ENCODE data around the gene SERTAD1.

Gene SERTAD1

GRCh38 chr19:40378509-40378908 lies 47.3 kb downstream of the SERTAD1 start:
- DNase-seq (ENCODE audit: low read depth in 2 of 2) = no peak

DNA sequence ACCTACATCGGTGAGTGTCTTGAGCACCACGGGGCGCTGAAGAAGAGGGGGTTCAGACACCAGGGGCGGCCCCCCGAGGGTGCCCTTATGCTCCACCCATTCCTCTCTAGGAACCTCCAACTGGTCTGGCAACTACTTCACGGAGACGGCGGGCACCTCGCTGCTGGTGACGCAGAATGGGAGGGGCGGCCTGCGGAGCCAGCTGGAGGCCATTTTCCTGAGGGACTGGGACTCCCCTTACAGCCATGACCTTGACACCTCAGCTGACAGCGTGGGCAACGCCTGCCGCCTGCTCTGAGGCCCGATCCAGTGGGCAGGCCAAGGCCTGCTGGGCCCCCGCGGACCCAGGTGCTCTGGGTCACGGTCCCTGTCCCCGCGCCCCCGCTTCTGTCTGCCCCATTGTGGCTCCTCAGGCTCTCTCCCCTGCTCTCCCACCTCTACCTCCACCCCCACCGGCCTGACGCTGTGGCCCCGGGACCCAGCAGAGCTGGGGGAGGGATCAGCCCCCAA lies 47.9 kb downstream of the SERTAD1 start:
- no peak for DNase-seq (ENCODE audit: low read depth in 2 of 2)

- DNase-seq (ENCODE audit: low read depth in 2 of 2) = no peak
These were observed 49.4 kb downstream of the SERTAD1 start for GRCh38 chr19:40376286-40376862.

DNA sequence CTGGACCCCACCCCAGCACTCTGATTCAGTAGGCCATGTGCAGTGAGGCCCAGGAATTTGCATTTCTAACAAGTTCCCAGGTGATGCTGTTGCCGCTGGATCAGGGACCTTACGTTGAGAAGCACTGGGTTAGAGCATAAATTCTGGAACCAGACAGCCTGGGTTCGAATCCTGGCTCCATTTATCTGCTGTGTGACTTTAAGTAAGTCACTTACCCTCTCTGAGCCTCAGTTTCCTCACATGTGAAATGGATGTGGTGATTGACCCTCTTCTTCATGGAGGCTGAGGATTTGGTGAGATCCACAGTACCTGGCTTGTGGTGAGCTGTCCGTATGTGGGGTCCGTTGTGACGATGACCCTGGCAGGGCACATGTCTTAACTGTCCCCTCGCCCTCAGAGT lies 51.7 kb downstream of the SERTAD1 start:
- no peak for DNase-seq (ENCODE audit: low read depth in 2 of 2)

- DNase-seq (ENCODE audit: low read depth in 2 of 2) = no peak
These were observed 54.0 kb downstream of the SERTAD1 start for GRCh38 chr19:40371802-40372122.

Measured in activated CD4-positive, alpha-beta T cell treated with anti-CD3 and anti-CD28 coated beads for 24 hours (primary cell).